GM21723 (cell line): ENCODE measurements around the gene GFER.
A peak's percentile ranks its signal among the peaks of the same experiment; 100 is the strongest.
"Not testable (repeated sequence)": the region's sequence is repeated elsewhere in the genome, so short reads cannot be mapped to it uniquely, and the experiment has no call there.

ENCODE experiments used
- ATAC-seq: cut with Tn5 transposase; IDR thresholded peaks from one replicate; pipeline ENCODE4 v1.9.1; 2021; ENCODE audit warnings: mild to moderate bottlenecking, moderate library complexity; ENCODE audit not compliant: unreplicated experiment

Gene GFER

DNA sequence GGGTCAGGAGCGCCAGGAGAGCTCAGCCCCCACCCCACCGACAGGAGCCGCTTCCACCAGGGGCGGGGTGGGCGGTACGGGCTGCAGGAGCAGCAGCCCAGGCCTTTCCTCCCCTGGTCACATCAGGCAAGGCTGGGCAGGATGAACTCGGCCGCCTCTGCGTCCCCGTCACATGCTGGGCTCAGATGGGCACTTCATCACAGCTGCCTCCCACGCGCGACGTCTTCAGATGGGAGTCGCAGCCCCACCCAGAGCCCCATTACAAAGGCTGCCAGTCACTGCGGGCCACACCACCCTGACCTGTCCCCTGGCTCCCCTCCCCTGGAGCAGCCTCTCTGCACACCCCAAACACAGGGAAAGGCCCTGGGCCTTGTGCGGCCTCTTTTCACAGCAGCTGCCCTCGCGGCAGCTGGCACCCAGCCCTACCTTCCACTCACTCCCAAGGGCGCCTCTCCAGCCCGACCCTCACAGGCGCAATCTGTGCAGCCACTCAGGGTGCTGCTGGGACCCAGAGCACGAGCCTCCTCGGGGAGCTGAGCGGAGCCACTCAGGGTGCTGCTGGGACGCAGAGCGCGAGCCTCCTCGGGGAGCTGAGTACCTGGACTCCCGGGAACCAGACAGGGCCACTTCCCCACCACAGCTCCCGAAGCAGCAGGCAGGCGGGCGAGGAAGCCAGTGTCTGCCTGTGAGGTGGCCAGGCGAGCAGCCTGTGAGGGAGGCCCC is 21.0 kb downstream of the GFER start:
- no peak for ATAC-seq

DNA sequence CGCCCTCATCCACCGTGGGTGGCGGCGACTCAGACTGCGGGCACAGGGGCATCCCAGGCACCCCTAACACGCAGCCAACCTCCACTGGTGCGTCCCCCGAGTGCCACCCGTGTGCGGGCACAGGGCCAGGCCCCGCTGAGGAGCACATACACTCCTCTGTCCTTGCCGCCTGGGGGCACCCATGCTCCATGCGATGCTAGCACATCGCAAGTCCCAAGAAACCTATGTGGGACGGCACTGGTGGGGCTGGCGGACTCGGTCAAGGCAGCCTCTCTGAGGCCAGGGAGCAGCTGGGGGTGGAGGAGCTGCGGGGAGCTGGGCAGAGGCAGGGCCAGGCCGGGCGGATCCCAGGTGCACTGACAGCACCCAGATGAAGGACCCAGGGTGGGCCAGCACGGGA is 21.7 kb downstream of the GFER start:
- ATAC-seq = no peak

DNA sequence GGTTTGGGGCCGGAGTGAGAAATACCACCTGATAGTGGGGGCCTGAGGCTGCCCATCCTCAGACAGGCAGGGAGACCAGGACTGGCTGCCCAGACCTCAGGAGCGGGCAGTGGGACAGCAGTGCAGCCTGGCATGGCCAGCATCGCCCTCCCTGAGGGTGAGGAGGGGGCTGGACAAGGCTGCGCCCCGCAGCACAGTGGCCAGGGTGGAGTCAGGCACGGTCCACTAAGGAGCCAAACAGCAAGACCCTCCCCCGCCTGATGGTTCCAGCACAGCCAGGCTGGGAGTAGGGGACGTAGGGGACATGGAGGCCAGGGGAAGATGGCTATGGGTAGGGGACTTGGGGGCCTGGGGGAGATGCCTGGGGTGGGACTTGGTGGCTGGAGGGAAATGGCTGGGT is 22.3 kb downstream of the GFER start:
- no peak for ATAC-seq

DNA sequence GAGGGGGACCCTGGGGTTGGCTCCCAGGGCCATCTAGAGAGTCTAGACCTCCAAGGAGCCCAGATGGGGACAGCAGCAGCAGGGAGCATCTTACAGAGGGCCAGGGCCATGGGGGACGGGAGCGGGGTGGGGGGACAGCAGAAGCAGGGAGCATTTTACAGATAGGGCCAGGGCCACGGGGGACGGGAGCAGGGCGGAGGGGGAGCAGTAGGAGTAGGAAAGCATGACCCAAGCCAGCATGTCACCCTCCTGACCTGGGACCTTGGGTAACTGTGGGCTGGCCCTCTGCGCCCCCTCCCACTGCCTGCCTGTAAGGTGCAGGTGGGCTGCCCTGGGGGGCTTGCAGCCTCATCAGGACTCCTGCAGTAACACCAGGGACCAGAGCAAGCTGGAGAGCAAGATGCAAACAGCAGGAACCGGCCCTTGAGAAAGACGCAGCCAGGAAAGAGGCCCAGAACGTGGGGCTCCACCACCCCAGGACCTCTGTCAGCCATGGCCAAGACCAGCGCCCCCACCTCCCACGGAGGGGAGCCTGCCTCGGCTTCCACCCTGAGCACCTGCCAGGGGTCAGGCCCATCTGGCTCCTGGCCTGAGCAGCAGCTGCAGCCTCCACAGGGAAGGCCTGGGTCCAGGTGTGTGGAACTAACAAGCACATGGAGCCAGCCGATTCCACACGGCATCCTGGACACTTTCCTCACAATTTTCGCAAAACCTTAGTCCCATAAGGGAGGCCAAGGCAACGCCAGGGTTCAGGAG is 23.3 kb downstream of the GFER start:
- ATAC-seq = no peak

DNA sequence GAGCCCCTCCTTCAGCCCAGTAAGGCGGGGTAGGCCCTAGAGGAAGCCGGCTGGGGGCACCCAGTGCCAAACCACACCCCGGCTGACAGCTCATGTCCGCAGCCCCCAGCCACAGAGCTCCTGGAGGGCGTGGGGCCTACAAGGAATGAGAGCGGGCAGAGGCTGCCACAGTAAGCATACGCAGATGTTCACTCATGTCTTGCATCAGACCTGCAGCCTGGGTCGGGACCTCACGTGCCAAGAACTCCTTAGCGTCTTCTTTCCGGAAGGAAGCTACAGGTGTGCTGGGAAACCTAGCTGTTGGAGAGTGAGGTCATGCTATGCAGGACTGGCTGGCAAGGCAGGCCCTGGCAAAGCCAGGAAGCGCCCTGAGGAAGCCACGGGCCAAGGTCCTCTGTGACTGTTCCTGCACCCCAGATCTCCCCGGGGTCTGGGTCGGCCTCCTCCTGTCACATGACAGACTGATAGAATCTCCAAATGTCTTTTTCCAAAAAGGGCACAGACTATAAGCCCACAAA is 24.1 kb downstream of the GFER start:
- no peak for ATAC-seq

DNA sequence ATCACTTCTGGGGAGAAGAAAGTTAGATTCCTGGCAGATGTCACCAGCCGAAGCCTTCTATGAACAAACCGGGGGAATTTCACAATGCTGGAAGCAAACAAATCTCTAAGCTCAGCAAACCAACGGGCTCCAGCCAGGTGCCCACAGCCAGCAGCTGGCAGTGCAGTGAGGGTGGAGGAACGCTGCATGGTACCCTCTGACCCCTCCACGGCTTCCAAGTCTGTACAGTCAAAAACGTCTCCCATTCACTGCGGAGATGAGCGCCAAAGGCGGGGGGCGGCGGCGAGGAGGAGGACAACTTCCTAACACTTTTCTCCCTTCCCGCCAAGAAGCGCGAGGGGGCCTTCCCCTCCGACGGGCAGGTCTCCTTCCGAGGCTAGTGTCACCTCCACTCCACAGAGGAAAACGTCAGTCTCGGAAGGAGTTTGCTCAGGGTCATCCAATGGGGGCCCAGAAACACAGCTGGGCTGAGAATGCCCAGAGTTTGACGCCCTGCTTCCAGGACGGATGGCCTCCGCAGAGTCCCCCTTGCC is 24.7 kb downstream of the GFER start:
- peak; percentile 5 for ATAC-seq

DNA sequence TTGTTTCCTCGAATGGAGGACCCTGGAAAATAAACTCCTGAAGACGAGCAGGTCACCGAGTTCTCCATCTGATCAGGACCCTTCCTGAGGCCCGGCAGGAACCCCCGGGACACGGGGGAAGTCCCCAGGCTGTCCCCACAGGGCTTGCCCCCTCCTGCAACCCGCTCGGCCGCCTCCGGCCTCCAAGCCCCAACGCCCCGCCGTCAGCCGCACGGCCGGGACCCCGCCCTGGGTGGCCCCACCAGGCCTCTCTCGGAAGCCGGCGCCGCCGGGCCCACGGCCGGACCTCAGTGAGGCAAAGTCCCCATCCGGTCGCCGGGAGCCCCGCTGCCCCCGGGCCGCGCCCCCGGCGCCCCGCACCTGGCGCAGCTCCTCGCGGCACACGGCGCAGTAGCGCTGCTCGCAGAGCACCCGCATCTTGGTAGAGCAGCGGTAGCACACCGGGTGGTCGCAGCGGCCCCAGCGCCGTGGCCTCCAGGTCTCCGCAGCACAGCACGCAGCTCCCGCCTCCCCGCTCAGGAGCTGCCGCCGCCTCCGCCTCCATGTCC is 25.2 kb downstream of the GFER start:
- ATAC-seq = peak; percentile 33

DNA sequence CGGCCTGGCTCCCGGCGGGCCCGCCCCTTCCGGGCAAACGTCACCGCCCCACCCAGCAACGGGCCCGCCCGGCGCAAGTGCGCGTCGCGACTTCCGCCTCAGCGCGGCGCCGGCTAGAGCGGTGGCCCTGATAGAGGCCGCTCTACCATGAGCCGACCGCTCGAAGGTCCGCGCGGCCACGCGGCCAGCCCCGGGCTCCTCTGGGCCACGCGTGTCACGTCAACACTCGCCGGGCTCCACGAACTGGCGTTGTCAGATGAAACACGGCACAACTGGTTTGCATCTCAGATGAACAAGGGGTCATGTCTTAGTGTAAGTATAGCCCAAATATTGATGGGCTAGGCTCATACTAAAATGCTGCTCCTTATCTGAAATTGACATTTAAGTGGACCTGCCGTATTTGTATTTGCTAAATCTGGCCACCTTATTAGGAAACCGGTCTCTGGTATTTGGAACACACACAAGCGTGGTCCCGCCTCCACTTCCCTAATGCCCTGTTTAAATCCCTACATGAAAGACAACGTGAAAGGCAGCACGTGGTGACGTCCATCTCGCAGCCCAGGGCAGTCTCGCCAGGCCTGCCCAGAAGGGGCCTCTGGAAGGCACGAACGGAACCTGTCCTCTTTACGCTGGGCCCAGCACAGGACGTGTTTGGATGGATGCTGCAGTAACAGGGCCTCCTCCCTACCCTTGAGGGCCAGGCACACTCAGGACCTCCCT is 26.0 kb downstream of the GFER start, which contains the start of gene ZNF598:
Gene ZNF598, minus strand, starts transcription at position 31 of the 720 bp plus-strand sequence.
- peak; percentile 67 for ATAC-seq

DNA sequence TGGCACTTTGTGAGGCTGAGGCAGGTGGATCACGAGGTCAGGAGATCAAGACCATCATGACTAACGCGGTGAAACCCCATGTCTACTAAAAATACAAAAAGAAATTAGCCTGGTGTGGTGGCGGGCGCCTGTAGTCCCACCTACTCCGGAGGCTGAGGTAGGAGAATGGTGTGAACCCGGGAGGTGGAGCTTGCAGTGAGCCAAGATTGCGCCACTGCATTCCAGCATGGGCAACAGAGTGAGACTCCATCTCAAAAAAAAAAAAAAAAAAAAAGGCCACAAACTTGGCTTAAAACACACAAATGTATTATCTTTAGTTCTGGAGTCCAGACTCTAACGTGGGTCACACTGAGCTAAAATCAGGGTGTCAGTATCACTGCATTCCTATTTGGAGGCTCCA is 27.7 kb downstream of the GFER start:
- not testable (repeated sequence) for ATAC-seq

DNA sequence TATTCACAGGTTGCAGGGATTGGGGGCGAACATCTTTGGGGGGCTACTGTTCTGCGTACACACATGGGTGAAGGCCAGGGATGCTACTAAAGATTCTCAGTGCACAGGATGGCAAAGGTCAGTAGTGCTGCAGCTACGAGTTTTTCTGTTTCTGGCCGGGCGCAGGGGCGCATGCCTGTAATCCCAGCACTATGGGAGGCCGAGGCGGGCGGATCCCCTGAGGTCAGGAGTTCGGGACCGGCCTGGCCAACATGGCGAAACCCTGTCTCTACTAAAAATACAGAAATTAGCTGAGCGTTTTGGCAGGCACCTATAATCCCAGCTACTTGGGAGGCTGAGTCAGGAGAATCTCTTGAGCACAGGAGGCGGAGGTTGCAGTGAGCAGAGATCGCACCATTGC is 29.5 kb downstream of the GFER start:
- no peak for ATAC-seq

DNA sequence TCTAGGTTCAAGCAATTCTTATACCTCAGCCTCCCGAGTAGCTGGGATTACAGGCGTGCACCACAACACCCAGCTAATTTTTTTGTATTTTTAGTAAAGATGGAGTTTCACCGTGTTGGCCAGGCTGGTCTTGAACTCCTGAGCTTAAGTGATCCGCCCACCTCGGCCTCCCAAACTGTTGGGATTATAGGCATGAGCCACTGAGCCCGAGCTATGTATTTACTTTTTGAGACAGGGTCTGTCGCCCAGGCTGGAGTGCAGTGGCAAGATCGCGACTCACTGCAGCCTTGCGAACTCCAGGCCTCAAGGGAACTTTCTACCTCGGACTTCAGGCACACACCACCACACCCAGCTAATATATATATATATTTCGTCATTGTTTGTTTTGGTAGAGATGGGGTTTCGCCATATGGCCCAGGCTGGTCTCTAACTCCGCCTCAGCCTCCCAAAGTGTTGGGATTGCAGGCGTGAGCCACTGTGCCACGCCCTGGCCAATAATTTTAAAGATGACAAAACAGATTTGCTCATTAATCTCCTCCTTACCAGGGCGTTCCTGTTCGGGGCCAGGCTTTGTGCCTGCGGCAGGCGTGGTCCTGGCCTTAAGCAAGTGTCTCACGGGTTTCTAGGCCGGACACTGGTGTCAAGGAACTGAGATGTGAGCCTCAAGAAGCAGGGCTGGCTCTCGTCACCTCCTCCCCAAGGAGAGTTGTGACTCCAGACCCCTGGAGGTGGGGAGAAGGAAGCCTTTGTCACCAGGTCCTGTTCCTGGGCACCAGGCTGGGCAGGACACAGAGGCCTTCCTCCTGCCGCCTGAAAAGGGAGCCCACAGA is 31.3 kb downstream of the GFER start:
- no peak for ATAC-seq

DNA sequence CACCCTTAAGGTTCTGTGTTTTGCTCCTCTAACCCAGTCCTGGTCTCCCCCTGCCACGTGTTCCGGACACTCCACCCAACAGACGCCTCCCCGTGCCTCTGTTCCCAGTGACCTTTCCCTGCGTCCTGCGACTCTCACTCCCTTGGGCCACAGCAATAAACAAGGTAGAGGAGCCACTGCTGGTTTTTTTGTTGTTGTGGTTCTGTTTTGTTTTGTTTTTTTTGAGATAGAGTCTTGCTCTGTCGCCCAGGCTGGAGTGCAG is 31.9 kb downstream of the GFER start:
- ATAC-seq = no peak

DNA sequence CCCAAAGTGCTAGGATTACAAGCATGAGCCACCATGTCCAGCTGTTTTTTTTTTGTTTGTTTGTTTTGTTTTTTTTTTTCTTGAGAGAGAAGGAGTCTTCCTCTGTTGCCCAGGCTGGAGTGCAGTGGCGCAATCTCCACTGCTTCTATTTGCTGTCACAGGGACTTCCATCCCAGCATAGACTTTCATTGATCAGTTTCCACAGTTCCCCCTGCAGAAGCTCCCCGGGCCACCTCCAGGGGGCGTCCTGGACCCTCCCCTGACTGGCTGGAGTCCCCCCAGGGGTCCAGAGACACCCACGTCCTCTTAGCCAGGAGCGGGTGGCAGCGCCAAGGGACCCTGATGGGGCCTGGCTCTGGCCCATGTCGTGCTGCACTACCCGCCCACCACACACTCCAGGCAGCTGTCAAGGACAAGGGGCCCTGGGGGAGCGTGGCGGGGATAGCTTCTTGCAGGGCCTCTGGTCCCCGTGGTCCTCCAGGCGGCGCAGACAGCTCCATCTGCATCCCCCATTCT is 32.5 kb downstream of the GFER start:
- no peak for ATAC-seq

DNA sequence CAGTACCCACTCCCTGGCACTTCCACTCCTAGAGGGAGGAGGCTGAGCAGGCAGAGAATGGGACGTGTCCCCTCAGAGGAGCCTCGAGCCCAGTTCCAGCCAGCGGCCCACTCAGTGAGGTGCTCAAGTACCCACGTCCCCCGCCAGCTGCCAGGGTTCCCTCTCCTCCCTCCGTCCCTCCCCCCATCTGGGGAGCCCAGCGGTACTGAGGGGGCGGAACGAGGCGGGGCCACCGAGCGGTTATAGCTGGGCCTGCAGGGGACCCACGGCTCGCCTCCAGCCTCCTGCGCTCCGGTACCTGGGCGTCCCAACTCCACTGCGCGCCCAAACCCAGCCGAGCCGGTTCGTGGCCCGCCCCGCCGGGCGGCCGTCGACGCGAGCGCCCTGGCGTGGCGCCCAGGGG is 35.5 kb downstream of the GFER start, which contains the start of gene NPW:
Gene NPW, plus strand, starts transcription at position 268 of the 403 bp plus-strand sequence.
- no peak for ATAC-seq

DNA sequence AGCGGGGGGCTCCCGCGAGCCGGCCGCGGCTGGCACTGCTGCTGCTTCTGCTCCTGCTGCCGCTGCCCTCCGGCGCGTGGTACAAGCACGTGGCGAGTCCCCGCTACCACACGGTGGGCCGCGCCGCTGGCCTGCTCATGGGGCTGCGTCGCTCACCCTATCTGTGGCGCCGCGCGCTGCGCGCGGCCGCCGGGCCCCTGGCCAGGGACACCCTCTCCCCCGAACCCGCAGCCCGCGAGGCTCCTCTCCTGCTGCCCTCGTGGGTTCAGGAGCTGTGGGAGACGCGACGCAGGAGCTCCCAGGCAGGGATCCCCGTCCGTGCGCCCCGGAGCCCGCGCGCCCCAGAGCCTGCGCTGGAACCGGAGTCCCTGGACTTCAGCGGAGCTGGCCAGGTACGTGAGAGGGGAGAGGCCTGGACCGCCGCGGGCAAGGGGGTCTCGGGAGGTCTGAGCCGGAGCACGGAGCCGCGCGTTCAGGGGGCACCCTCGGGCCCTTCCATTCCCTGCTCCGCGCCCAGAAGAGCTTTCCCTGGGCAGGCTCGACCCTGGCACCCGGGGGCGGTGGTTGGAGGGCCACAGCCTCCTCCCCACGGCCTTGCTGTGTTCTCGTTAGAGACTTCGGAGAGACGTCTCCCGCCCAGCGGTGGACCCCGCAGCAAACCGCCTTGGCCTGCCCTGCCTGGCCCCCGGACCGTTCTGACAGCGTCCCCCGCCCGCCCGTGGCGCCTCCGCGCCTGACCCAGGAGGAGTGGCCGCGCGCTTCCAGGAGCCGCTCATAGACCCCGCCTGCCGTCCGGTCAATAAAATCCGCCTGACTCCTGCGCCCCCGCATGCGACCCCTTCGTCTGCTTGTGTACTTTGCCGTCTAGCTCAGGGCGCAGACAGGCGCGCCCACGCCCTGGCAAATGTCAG is 36.2 kb downstream of the GFER start:
- ATAC-seq = no peak

DNA sequence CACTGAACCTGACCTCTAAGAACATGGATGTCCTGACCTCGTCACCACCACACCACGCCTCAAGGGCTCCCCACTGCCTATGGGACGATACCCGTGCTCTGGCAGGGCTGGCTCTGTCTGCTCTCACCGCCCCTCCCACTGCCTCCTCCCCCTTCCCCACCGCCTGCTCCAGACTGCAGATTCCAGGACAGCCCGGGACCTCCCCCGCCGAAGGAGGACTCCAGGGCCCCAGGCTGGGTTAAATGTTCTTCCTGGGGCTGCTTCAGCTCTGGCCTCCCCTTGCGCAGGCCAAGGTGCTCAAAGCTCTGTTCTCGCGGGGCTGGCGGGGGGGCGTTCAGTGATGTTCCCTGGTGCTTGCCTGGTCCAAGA is 38.7 kb downstream of the GFER start:
- ATAC-seq = peak; percentile 18

DNA sequence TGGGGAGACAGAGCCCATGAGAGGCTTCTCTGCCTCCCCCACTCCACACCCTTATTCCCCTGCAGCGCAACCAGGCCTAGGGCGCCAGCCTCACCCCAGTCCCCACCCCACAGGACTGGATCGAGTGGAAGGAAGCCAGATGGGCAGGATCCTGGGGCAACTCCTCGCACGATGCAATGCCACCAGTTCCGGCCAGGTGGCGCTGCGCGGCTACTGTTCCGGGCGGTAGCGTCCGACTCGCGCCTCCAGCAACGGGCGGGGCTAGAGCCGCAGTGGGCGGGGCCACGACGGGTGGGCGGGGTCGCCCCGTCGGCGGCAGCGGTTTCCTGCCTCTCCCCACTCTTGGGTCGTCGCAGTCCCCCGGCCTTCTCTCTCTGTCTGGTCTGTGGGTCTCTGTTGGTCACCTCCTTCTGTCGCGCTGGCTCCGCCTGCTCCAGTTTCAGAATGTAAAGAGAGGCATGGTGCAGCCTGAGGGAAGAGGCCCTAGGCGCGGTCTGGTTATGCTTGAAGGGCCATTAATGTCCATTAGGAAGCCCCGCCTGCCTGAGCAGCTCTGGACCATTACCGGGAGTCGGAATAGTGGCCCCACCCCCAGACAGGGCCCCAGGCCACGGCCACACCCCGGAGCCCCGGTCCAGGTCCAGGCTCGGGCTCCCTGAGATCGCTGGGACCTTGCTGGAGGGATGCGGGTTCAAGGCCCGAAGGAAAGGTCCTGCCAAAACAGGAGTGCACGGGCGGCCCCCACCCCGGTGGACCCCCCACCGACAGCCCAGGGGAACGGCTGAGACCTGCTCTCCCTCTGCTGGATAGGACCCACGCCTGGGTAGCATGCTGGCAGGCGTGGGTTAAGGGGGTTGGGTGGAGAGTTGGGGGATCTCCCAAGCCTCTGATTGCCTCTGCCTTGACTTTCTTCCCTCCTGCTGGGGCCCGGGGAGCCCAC is 39.4 kb downstream of the GFER start:
- peak; percentile 75 for ATAC-seq

DNA sequence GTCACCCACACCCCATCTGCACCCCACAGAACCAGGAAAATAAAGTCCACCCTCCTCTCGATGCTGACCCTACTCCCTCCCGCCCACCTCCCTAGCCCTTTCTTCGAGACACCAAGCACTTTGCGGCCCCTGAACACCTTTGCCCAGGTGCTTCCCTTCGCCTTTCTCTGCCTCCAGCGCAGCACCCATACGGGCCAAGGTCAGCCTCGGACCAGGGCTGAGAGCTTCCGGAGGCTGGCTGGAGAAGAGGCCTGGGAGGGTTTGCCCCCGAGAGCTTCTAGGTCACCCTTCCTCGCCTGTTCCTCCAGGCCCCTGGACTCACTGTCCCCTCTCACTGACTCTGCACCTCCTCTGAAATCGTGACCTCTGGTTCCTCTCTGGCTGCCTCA is 40.0 kb downstream of the GFER start:
- ATAC-seq = no peak
